ENCODE results near the gene FGF6. TPM values are rescaled to one million over a fixed set of nuclear protein-coding genes. Genes with fewer than 3 reads are reported as not detected.
A peak's percentile ranks its signal among the peaks of the same experiment; 100 is the strongest.
"Not testable (repeated sequence)": the region's sequence is repeated elsewhere in the genome, so short reads cannot be mapped to it uniquely, and the experiment has no call there.

FGF6 gene
- polyA plus RNA-seq, 5 donors: 0.95 TPM; not detected in 4

GRCh38 chr12:4420138-4420670, 25.4 kb downstream of the FGF6 start:
- DNase-seq: no peak

GRCh38 chr12:4418913-4419312, 26.7 kb downstream of the FGF6 start:
- DNase-seq: no peak

GRCh38 chr12:4417936-4418335, 27.7 kb downstream of the FGF6 start:
- no peak for DNase-seq

- DNase-seq: no peak
These were observed 28.2 kb downstream of the FGF6 start for GRCh38 chr12:4417455-4417854.

GRCh38 chr12:4416276-4416675, 29.3 kb downstream of the FGF6 start:
- DNase-seq: no peak

GRCh38 chr12:4412465-4412864, 33.1 kb downstream of the FGF6 start:
- DNase-seq: no peak

GRCh38 chr12:4412056-4412455, 33.6 kb downstream of the FGF6 start:
- no peak for DNase-seq

GRCh38 chr12:4407136-4407535, 38.5 kb downstream of the FGF6 start:
- no peak for DNase-seq

GRCh38 chr12:4404877-4405637, 40.6 kb downstream of the FGF6 start:
- not testable (repeated sequence) for DNase-seq

GRCh38 chr12:4402996-4403395, 42.6 kb downstream of the FGF6 start:
- DNase-seq: no peak

GRCh38 chr12:4401117-4401516, 44.5 kb downstream of the FGF6 start:
- DNase-seq: no peak

- no peak for DNase-seq
These were observed 49.8 kb downstream of the FGF6 start for GRCh38 chr12:4395818-4396217.

- no peak for DNase-seq
These were observed 52.4 kb downstream of the FGF6 start for GRCh38 chr12:4393211-4393610.

GRCh38 chr12:4392223-4392742, 53.3 kb downstream of the FGF6 start:
- peak; percentile 13 to 31 for DNase-seq

GRCh38 chr12:4388662-4389061, 57.0 kb downstream of the FGF6 start:
- DNase-seq: no peak

- DNase-seq: no peak
These were observed 57.6 kb downstream of the FGF6 start for GRCh38 chr12:4388032-4388431.

- no peak for DNase-seq
These were observed 58.0 kb downstream of the FGF6 start for GRCh38 chr12:4387607-4388006.

- DNase-seq: no peak
These were observed 58.8 kb downstream of the FGF6 start for GRCh38 chr12:4386801-4387200.

Other genes with a start within 250 kb of the FGF6 start
- 10 to 100 TPM; 42.2 to 67.8 (median 46.4) TPM for gene CCND2, start 172.1 kb downstream of the FGF6 start, polyA plus RNA-seq (ENCODE audit: insufficient read depth in 1 of 5, insufficient read length in 5 of 5, low replicate concordance in 1 of 5)
- gene TIGAR, start 124.6 kb downstream of the FGF6 start, polyA plus RNA-seq (ENCODE audit: insufficient read depth in 1 of 5, insufficient read length in 5 of 5, low replicate concordance in 1 of 5): 10 to 100 TPM in 1 of 5 donors, 1 to 10 TPM in 4; 2.4 to 13.1 (median 3.2) TPM
- gene FGF23, start 66.1 kb downstream of the FGF6 start, polyA plus RNA-seq (ENCODE audit: insufficient read depth in 1 of 5, insufficient read length in 5 of 5, low replicate concordance in 1 of 5): under 1 TPM in 1 of 5 donors, not detected in 4; 0.04 TPM
- 10 to 100 TPM; 16.9 to 50.1 (median 31.7) TPM for gene RAD51AP1, start 93.1 kb upstream of the FGF6 start, polyA plus RNA-seq (ENCODE audit: insufficient read depth in 1 of 5, insufficient read length in 5 of 5, low replicate concordance in 1 of 5)
- 10 to 100 TPM; 58.4 to 69.0 (median 64.7) TPM for gene DYRK4, start 116.4 kb upstream of the FGF6 start, polyA plus RNA-seq (ENCODE audit: insufficient read depth in 1 of 5, insufficient read length in 5 of 5, low replicate concordance in 1 of 5)
- gene AKAP3, start 203.2 kb upstream of the FGF6 start, polyA plus RNA-seq (ENCODE audit: insufficient read depth in 1 of 5, insufficient read length in 5 of 5, low replicate concordance in 1 of 5): 1 to 10 TPM; 1.1 to 3.0 (median 2.5) TPM
- gene NDUFA9, start 203.3 kb upstream of the FGF6 start, polyA plus RNA-seq (ENCODE audit: insufficient read depth in 1 of 5, insufficient read length in 5 of 5, low replicate concordance in 1 of 5): 100 to 1,000 TPM in 2 of 5 donors, 10 to 100 TPM in 3; 80.4 to 106 (median 97.3) TPM